Prostate gland (tissue), 2 donors: ENCODE results near the gene PALLD. TPM values are rescaled to one million over a fixed set of nuclear protein-coding genes. Genes with fewer than 3 reads are reported as not detected.

ENCODE experiments used
- DNase-seq: peaks from one replicate; pipeline ENCODE4 v3.0.0-alpha.2; 2019; ENCODE audit warnings: low spot score
- H3K27ac ChIP-seq, 2 donors: fragments of 200-600 bp; sonication (generic); 2 replicates each; pipeline ENCODE4 v1.5.1; 2017 to 2019
- H3K27me3 ChIP-seq: fragments of 200-600 bp; sonication (generic); replicated peaks from 2 replicates; pipeline ENCODE4 v1.5.1; 2019; ENCODE audit not compliant: insufficient read depth
- H3K36me3 ChIP-seq, 2 donors: fragments of 200-600 bp; sonication (generic); 1 replicate in 1 of 2; 2 replicates in 1 of 2; pipeline versions ENCODE4 v1.5.1 to v1.8.1; 2017 to 2019
- H3K4me1 ChIP-seq: fragments of 200-600 bp; sonication (generic); replicated peaks from 2 replicates; pipeline ENCODE4 v1.5.1; 2019
- H3K4me3 ChIP-seq, 2 donors: fragments of 200-600 bp; sonication (generic); 2 replicates each; pipeline ENCODE4 v1.5.1; 2017 to 2019
- H3K9me3 ChIP-seq: fragments of 200-600 bp; sonication (generic); 2 replicates; pipeline ENCODE4 v1.5.1; 2017
- CTCF ChIP-seq, 4 experiments: fragments of 200-600 bp in 2 of 4; fragments of 450-650 bp in 2 of 4; sonication (generic) in 2 of 4; IDR thresholded peaks; 1 replicate in 3 of 4; 2 replicates in 1 of 4; pipeline ENCODE4 v1.5.1; 2016 to 2019; ENCODE audit warnings: antibody characterized with exemption in 4 of 4, mild to moderate bottlenecking in 2 of 4, moderate library complexity in 2 of 4
- POLR2A ChIP-seq: fragments of 450-650 bp; IDR thresholded peaks from one replicate; pipeline ENCODE4 v1.6.1; 2016; ENCODE audit warnings: antibody characterized with exemption, mild to moderate bottlenecking
- POLR2AphosphoS5 ChIP-seq: sonication (generic); formaldehyde crosslinking; IDR thresholded peaks from one replicate; pipeline ENCODE4 v1.6.1; 2017; ENCODE audit warnings: antibody characterized with exemption
- whole genome bisulfite sequencing: methylation state at CpG from one replicate; pipeline ENCODE4 v1.1.5; 2018; 5-methylcytosine and 5-hydroxymethylcytosine counted together
- intact Hi-C: fragments of 100-400 bp; cut with DNase I; formaldehyde crosslinking; loops from one replicate; pipeline ENCODE4 v1.14.2; 2022
- total RNA-seq, 2 donors: library from RNA; depleted of rRNA; stranded (reverse); fragments of >200 nt; gene quantifications; one replicate each; pipeline ENCODE4 v1.1.0, GENCODE V29; 2016

The PALLD gene
- total RNA-seq, 2 donors from 2014 or later = 252 TPM

- no peak for TF ChIP-seq POLR2AphosphoS5
- TF ChIP-seq POLR2A = no peak
- no peak for TF ChIP-seq CTCF (IDR thresholded peaks at IDR 0.05)
- Histone ChIP-seq H3K4me3 (no peak overlapping the region), H3K27ac (no peak overlapping the region), H3K4me1 (no peaks in the 10 kb centered on the region), H3K9me3 (no peaks in the 10 kb centered on the region), H3K36me3 (no peaks in the 10 kb centered on the region), H3K27me3 (no peaks in the 10 kb centered on the region)
- WGBS = 68% methylated on average over 8 of the region's 8 CpGs
- intact Hi-C loops = no loop called here
- no peak for DNase-seq
These were observed 143.1 kb downstream of the PALLD start for GRCh38 chr4:168639914-168640313.

- whole genome bisulfite sequencing = 96% methylated on average over 3 of the region's 3 CpGs
- Histone ChIP-seq H3K27ac (no peak overlapping the region), H3K4me1 (no peaks in the 10 kb centered on the region), H3K9me3 (no peaks in the 10 kb centered on the region), H3K36me3 (no peaks in the 10 kb centered on the region), H3K4me3 (no peak overlapping the region), H3K27me3 (no peaks in the 10 kb centered on the region)
- intact Hi-C loops = no loop called here
- DNase-seq = no peak
- TF ChIP-seq POLR2AphosphoS5 (peak; percentile 39), CTCF (IDR thresholded peaks at IDR 0.05) (no peak)
These were observed 144.9 kb downstream of the PALLD start for GRCh38 chr4:168641811-168642140.

GRCh38 chr4:168642591-168642990 lies 145.7 kb downstream of the PALLD start:
- TF ChIP-seq POLR2A = no peak
- no peak for TF ChIP-seq POLR2AphosphoS5
- TF ChIP-seq CTCF (IDR thresholded peaks at IDR 0.05) = no peak
- intact Hi-C loops = no loop called here

GRCh38 chr4:168643111-168643795 lies 146.4 kb downstream of the PALLD start:
- intact Hi-C loops = no loop called here
- Histone ChIP-seq H3K27me3 (no peaks in the 10 kb centered on the region), H3K4me1 (no peaks in the 10 kb centered on the region), H3K36me3 (no peaks in the 10 kb centered on the region), H3K4me3 (no peak overlapping the region), H3K27ac (no peak overlapping the region), H3K9me3 (no peaks in the 10 kb centered on the region)
- TF ChIP-seq POLR2A = no peak
- WGBS = 72% methylated on average over 5 of the region's 5 CpGs
- no peak for DNase-seq

More at GRCh38 chr4:168642591-168642990, 145.7 kb downstream of the PALLD start:
- Histone ChIP-seq H3K9me3 (no peaks in the 10 kb centered on the region), H3K4me1 (no peaks in the 10 kb centered on the region), H3K36me3 (no peaks in the 10 kb centered on the region), H3K27me3 (no peaks in the 10 kb centered on the region), H3K4me3 (no peak overlapping the region), H3K27ac (no peak overlapping the region)
- WGBS = 88% methylated on average over 5 of the region's 5 CpGs
- DNase-seq = no peak

- no peaks in the 10 kb centered on the region for H3K9me3 ChIP-seq
- H3K4me1 ChIP-seq = no peaks in the 10 kb centered on the region
- TF ChIP-seq CTCF (IDR thresholded peaks at IDR 0.05) (no peak), POLR2AphosphoS5 (no peak), POLR2A (no peak)
- H3K27ac ChIP-seq = no peak overlapping the region
- no peaks in the 10 kb centered on the region for H3K36me3 ChIP-seq
- WGBS = 96% methylated on average over 3 of the region's 3 CpGs
- H3K4me3 ChIP-seq = no peak overlapping the region
- intact Hi-C loops = no loop called here
- DNase-seq = no peak
- H3K27me3 ChIP-seq = no peaks in the 10 kb centered on the region
These were observed 146.9 kb downstream of the PALLD start for GRCh38 chr4:168643796-168644159.
